ENCODE data around the gene GTPBP1. TPM values are rescaled to one million over a fixed set of nuclear protein-coding genes. Genes with fewer than 3 reads are reported as not detected.

GTPBP1 gene
- 27.5 and 45.0 TPM in 2 replicates for total RNA-seq

DNA sequence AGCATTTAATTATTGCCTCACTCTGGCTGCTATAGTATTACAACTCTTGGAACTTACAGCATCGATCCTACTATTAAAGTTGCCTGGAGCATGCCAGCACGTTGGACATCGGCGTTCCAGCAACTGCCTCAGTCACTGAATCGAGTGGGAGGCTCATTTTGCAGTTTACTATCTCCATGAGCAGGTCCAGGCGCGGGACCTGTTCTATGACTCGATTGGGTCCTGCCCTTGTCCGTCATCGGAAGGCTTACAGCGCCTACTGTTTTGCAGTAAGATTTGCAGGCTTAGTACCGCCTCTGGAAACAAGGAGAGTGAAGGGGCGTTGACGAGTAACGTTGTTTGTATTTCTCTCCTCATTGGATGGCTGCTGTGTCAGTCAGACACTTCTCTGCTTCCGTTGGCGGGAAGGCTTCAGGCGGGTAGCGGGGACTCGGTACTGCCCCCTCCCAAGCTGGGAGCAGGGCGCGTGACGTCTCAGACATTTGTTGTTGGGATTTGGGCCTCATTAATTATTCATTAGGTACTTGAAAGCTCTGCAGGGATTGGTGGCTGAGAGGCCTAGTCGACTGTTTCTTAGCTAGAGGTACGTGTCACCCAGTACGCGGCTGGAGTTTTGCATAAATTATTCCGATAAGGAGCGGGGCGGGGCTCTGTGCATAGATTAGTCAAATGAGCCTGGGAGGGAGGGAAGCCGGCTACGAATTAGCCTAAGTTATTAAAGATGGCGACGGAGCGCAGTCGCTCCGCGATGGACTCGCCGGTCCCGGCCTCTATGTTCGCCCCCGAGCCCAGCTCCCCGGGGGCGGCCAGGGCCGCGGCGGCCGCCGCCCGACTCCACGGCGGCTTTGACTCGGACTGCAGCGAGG lies at the start of gene GTPBP1:
Gene GTPBP1 (plus strand): TSS at position 710 of the 866 bp plus-strand sequence. CDS start 12 bp downstream, at position 722.

GRCh38 chr22:38656256-38657044 lies 49.3 kb upstream of the GTPBP1 start, which contains the start of the genes CBY1 and FAM227A:
Gene CBY1, plus strand, starts transcription at chr22:38656638. Its CDS starts 11,417 bp downstream, at chr22:38668055.
Gene FAM227A, minus strand, starts transcription at chr22:38656392. Its CDS starts 6,224 bp downstream, at chr22:38650168.

DNA sequence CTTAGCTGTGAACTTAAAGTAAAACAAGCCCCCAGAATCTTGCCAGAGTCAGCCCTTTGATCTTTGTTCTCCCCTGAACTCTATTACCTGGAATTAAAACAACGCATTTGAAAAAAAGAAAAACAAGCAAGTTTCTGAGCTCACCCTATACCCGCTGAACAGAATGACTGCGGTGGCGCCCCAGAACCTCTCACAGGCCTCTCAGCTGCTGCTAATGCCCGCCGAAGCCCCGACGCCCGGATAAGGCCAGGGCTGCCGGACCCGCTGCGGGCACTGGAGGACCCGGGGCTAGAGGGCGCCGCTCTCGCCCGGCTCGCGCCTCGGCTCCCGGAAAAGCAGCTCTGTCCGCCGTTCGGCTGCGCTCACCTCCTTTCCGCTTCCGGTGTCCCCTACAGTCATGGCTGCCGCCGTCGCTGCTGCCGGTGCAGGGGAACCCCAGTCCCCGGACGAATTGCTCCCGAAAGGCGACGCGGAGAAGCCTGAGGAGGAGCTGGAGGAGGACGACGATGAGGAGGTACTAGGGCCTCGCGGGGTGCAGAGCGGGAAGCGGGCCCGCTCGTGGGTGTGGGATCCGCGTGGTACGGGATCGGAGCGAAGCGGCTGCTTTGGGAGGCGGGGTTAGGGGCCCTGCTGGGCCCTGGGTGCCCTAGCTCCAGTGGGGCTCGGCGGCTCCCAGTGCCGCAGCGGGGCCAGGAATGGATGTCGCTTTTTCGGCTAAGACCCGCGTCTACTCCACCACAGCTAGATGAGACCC lies 24.0 kb upstream of the GTPBP1 start, which contains the start of gene TOMM22:
Gene TOMM22 (plus strand): TSS at position 376 of the 754 bp plus-strand sequence. CDS start 22 bp downstream, at position 398.

GRCh38 chr22:38700789-38701628 lies 4.7 kb upstream of the GTPBP1 start, which contains the start of gene JOSD1:
Gene JOSD1, minus strand, starts transcription at chr22:38700943. Its CDS starts 956 bp downstream, at chr22:38699987.

DNA sequence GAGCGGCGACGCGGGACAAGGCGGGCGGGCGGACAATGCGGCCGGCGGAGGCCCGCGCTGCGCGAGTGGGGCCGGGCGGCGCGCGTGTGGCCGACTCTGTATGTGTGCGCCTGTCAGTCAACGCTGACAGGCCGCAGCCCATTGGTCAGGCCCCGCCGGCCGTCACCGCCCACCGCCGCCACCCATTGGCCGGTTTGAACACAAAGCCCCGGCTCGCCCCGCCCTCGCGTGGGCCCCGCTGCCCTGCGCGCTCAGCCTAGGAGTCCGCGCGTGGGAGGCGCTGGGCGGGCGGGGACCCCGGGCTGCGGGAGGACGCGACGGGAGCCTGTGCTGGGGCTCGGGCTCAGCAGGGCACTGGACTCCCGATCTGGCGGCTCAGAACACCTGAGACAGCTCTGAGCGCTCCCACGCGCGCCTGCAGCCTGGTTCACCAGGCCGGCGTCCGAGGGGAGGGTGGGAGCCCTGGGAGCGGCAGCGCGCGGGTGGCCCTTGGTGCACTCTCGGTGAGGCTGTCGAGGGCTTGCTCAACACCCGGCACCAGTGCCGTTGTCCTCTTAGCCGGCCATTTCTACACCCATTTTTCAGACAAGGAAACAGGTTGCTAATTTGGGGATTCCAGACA lies 50.3 kb downstream of the GTPBP1 start, which contains the start of gene SUN2:
Gene SUN2 (minus strand): TSS at position 88 of the 622 bp plus-strand sequence. CDS start 3,370 bp downstream, outside the sequence.

Other genes with a start within 250 kb of the GTPBP1 start
- gene KDELR3, start 237.8 kb upstream of the GTPBP1 start, total RNA-seq: 183 and 192 TPM in 2 replicates
- 223 and 266 TPM in 2 replicates for gene DDX17, start 199.6 kb upstream of the GTPBP1 start, total RNA-seq
- under 0.01 TPM in 1 of 2 replicates, not detected in the other for gene DMC1, start 135.8 kb upstream of the GTPBP1 start, total RNA-seq
- gene FAM227A, start 49.6 kb upstream of the GTPBP1 start, total RNA-seq: 0.65 and 0.90 TPM in 2 replicates
- gene CBY1, start 49.3 kb upstream of the GTPBP1 start, total RNA-seq: 10.2 and 16.4 TPM in 2 replicates
- 42.8 and 47.3 TPM in 2 replicates for gene TOMM22, start 24.0 kb upstream of the GTPBP1 start, total RNA-seq
- 49.6 and 52.0 TPM in 2 replicates for gene JOSD1, start 5.0 kb upstream of the GTPBP1 start, total RNA-seq
- 60.5 and 69.3 TPM in 2 replicates for gene SUN2, start 50.1 kb downstream of the GTPBP1 start, total RNA-seq
- 9.9 and 13.9 TPM in 2 replicates for gene DNAL4, start 88.2 kb downstream of the GTPBP1 start, total RNA-seq
- gene NPTXR, start 138.1 kb downstream of the GTPBP1 start, total RNA-seq: 0.54 and 1.5 TPM in 2 replicates
- 37.2 and 41.0 TPM in 2 replicates for gene CBX6, start 166.3 kb downstream of the GTPBP1 start, total RNA-seq

All from cardiac atrium fibroblast (primary cell).